Measurements from ENCODE around the gene FNTB.

DNA sequence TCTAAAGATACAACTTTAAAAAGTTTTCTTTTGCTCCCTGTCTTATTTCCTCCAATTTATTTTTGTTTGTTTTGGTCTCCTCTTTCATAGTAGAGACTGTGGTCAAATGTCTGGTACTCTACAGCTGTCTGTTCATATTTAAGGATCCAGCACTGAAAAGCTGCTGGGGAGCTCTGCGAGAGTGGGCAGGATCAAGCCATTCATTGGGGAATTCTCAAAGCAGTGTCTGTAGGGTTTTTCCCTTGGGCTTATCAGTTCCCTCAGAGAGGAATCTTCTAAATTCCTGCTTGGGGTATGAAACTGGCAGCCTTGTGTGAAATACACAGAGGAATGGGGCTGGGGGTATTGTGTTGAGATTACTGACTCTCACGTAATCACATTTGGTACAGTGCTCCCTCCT lies 52.3 kb downstream of the FNTB start:
- TF ChIP-seq, protein P1, sequence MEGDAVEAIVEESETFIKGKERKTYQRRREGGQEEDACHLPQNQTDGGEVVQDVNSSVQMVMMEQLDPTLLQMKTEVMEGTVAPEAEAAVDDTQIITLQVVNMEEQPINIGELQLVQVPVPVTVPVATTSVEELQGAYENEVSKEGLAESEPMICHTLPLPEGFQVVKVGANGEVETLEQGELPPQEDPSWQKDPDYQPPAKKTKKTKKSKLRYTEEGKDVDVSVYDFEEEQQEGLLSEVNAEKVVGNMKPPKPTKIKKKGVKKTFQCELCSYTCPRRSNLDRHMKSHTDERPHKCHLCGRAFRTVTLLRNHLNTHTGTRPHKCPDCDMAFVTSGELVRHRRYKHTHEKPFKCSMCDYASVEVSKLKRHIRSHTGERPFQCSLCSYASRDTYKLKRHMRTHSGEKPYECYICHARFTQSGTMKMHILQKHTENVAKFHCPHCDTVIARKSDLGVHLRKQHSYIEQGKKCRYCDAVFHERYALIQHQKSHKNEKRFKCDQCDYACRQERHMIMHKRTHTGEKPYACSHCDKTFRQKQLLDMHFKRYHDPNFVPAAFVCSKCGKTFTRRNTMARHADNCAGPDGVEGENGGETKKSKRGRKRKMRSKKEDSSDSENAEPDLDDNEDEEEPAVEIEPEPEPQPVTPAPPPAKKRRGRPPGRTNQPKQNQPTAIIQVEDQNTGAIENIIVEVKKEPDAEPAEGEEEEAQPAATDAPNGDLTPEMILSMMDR (conservative IDR thresholded peaks at IDR 0.05), result no peak
- TF ChIP-seq EZH2 (IDR thresholded peaks at IDR 0.05; ENCODE audit: low read depth), result no peak

All from PC-9 (cell line).